MM.1S (cell line): Measurements from ENCODE around the gene RIPOR3.

ENCODE experiments used
- EZH2phosphoT487 ChIP-seq: fragments of 300-600 bp; sonication (generic); IDR thresholded peaks from 2 replicates; pipeline ENCODE4 v1.6.1; 2018; ENCODE audit warnings: antibody characterized with exemption, low read length
- TF ChIP-seq, protein P1 (sequence below): fragments of 300-600 bp; sonication (generic); IDR thresholded peaks from 2 replicates; pipeline ENCODE4 v1.5.1; 2016; ENCODE audit warnings: antibody characterized with exemption, low read length, mixed read lengths

DNA sequence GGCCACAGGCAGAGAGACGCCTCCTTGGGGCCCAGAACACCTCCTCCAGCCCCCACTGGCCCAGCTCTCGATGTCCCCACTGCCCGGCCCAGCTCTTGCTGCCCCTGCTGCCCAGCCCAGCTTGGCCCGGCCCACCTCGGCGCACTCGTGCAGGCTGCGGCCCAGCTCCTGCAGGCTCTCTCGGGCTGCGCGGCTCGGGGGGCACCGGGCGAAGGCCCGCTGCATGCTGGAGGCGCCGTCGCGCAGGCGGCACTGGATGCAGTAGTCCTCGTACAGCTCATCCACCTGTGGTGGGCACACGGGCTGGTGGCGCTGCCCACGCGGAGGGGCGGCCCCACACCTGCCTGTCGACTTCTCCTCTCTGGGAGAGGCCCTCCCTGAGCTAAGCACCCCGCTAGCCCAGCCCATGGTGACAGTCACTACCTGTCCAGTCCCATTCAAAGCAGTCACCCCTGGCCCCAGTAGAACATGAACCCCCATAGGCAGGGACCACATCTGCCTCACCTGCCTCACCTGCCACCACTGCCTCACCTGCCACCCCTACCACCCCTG is 81.8 kb downstream of the RIPOR3 start:
- TF ChIP-seq, protein P1, sequence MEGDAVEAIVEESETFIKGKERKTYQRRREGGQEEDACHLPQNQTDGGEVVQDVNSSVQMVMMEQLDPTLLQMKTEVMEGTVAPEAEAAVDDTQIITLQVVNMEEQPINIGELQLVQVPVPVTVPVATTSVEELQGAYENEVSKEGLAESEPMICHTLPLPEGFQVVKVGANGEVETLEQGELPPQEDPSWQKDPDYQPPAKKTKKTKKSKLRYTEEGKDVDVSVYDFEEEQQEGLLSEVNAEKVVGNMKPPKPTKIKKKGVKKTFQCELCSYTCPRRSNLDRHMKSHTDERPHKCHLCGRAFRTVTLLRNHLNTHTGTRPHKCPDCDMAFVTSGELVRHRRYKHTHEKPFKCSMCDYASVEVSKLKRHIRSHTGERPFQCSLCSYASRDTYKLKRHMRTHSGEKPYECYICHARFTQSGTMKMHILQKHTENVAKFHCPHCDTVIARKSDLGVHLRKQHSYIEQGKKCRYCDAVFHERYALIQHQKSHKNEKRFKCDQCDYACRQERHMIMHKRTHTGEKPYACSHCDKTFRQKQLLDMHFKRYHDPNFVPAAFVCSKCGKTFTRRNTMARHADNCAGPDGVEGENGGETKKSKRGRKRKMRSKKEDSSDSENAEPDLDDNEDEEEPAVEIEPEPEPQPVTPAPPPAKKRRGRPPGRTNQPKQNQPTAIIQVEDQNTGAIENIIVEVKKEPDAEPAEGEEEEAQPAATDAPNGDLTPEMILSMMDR, result no peak
- no peak for TF ChIP-seq EZH2phosphoT487
